CD8-positive, alpha-beta memory T cell (primary cell): ENCODE data around the gene GRPEL2. TPM values are rescaled to one million over a fixed set of nuclear protein-coding genes. Genes with fewer than 3 reads are reported as not detected.
"Not testable (repeated sequence)": the region's sequence is repeated elsewhere in the genome, so short reads cannot be mapped to it uniquely, and the experiment has no call there.

Experiments
- CTCF ChIA-PET: fragments of 350-600 bp; sonication (Branson Sonifier 250); formaldehyde crosslinking; loops from one replicate; lab custom pipeline; 2021; ENCODE audit warnings: antibody characterized with exemption; lab: Charles Lee
- POLR2A ChIA-PET: fragments of 350-600 bp; sonication (Branson Sonifier 250); formaldehyde crosslinking; loops from one replicate; lab custom pipeline; 2021; ENCODE audit warnings: antibody characterized with exemption; lab: Charles Lee
- DNase-seq, 5 donors: peaks; one replicate each; pipeline versions ENCODE4 v3.0.0 to v3.0.0-alpha.2; 2020 to 2022; ENCODE audit warnings: mixed read lengths in 1 of 5
- H3K27ac ChIP-seq: one replicate; pipeline ENCODE4 v1.7.0; 2013; ENCODE audit warnings: low read depth, mild to moderate bottlenecking, low read length, moderate library complexity
- H3K27me3 ChIP-seq: 2 replicates; pipeline ENCODE4 v1.7.0; 2013; ENCODE audit warnings: low read length, mild to moderate bottlenecking; ENCODE audit not compliant: insufficient read depth, poor library complexity, severe bottlenecking
- H3K36me3 ChIP-seq: 2 replicates; pipeline ENCODE4 v1.7.0; 2013; ENCODE audit warnings: mild to moderate bottlenecking, low read length, moderate library complexity; ENCODE audit not compliant: insufficient read depth
- H3K4me1 ChIP-seq: 2 replicates; pipeline ENCODE4 v1.7.0; 2013; ENCODE audit warnings: mild to moderate bottlenecking, low read length, moderate library complexity; ENCODE audit not compliant: insufficient read depth
- H3K4me3 ChIP-seq: 2 replicates; pipeline ENCODE4 v1.7.0; 2013; ENCODE audit warnings: mild to moderate bottlenecking, low read length
- H3K9me3 ChIP-seq: 2 replicates; pipeline ENCODE4 v1.7.0; 2013; ENCODE audit warnings: mild to moderate bottlenecking, low read length
- H3K27ac Mint-ChIP-seq, 8 donors: one replicate each; pipeline ENCODE4 v1.8.0; 2020 to 2021; ENCODE audit warnings: mixed read lengths in 8 of 8, mild to moderate bottlenecking in 6 of 8, inconsistent platforms in 3 of 8, moderate library complexity in 3 of 8
- H3K27me3 Mint-ChIP-seq, 2 donors: one replicate each; pipeline ENCODE4 v1.8.0; 2020 to 2021; ENCODE audit warnings: mixed read lengths in 2 of 2, mild to moderate bottlenecking in 1 of 2, moderate library complexity in 1 of 2
- H3K36me3 Mint-ChIP-seq, 3 donors: one replicate each; pipeline ENCODE4 v1.8.0; 2020 to 2021; ENCODE audit warnings: mixed read lengths in 3 of 3, inconsistent platforms in 1 of 3, mild to moderate bottlenecking in 1 of 3
- H3K4me1 Mint-ChIP-seq, 3 donors: one replicate each; pipeline ENCODE4 v1.8.0; 2020 to 2021; ENCODE audit warnings: mixed read lengths in 3 of 3, inconsistent platforms in 1 of 3, mild to moderate bottlenecking in 1 of 3
- H3K4me3 Mint-ChIP-seq, 7 donors: one replicate each; pipeline ENCODE4 v1.8.0; 2020 to 2021; ENCODE audit warnings: mixed read lengths in 7 of 7, mild to moderate bottlenecking in 6 of 7, moderate library complexity in 4 of 7, inconsistent platforms in 2 of 7
- H3K9me3 Mint-ChIP-seq, 5 donors: one replicate each; pipeline ENCODE4 v1.8.0; 2020 to 2022; ENCODE audit warnings: mixed read lengths in 5 of 5, mild to moderate bottlenecking in 3 of 5, moderate library complexity in 2 of 5, inconsistent platforms in 1 of 5
- polyA plus RNA-seq: library from polyadenylated mRNA; unstranded; fragments of 300-500 nt; fragmentation: Illumina TruSeq; gene quantifications from one replicate; pipeline ENCODE4 v1.2.3, GENCODE V29; 2021
- total RNA-seq, 2 experiments: library from RNA; stranded (reverse); gene quantifications; one replicate each; pipeline ENCODE4 v1.2.3, GENCODE V29; 2021

Gene GRPEL2
- total and polyA plus RNA-seq, 3 experiments from 2014 or later, result 4.5 to 36.5 (median 33.4) TPM

DNA sequence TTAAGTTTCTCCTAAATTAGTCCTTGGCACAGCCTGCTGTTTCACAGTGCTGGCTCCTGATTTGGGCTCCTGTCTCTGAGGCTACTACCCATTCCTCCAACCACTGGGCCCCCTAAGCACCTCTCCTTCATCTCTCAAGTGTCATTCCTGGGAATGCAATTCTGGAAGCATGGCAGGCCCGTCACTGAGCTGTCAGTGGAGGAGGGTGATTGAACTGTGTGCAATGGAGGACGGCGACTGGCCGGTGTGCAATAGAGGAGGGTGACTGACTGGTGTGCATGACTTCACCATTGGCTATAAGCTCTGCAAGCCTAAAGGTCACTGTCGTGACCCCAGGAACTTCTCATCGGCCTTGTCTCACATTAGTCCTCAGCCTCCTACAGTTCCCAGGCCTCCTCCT lies 46.2 kb downstream of the GRPEL2 start:
- Mint-ChIP-seq H3K4me1 (no peaks in the 10 kb centered on the region), H3K4me3 (no peak overlapping the region)
- POLR2A ChIA-PET, result no interaction called here

DNA sequence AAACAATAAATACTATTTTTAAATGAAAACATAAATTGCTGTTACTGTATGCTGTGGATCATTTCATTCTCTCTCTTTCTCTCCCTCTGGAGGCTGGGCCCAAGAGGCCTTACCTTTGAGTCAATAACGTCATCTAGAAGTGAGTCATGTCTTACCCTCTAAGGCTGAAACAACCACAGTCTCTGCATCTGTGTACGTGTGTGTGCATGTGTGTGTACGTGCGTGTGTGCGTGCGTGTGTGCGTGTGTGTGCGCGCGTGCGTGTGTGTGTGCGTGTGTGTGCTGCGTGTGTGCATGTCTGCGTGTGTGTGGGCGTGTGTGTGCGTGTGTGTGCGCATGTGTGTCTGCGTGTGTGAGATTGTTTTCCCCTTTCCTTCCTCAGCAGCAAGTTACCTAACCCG lies 47.4 kb downstream of the GRPEL2 start:
- Histone ChIP-seq H3K4me1 (no peaks in the 10 kb centered on the region), H3K36me3 (no peaks in the 10 kb centered on the region), H3K4me3 (no peak overlapping the region), H3K27ac (no peak overlapping the region), H3K9me3 (no peaks in the 10 kb centered on the region), H3K27me3 (no peaks in the 10 kb centered on the region)
- Mint-ChIP-seq H3K27ac (no peak overlapping the region), H3K27me3 (peaks cover 4 to 8% of the 10 kb centered on the region in 2 donors), H3K9me3 (no peaks in the 10 kb centered on the region), H3K36me3 (no peaks in the 10 kb centered on the region), H3K4me3 (no peak overlapping the region), H3K4me1 (no peaks in the 10 kb centered on the region)
- CTCF ChIA-PET, result no interaction called here
- POLR2A ChIA-PET, result no interaction called here
- no peak for DNase-seq

More for the DNA sequence above, 46.2 kb downstream of the GRPEL2 start:
- Histone ChIP-seq H3K27me3 (no peaks in the 10 kb centered on the region), H3K4me1 (no peaks in the 10 kb centered on the region), H3K9me3 (no peaks in the 10 kb centered on the region), H3K27ac (no peak overlapping the region), H3K36me3 (no peaks in the 10 kb centered on the region), H3K4me3 (no peak overlapping the region)
- DNase-seq, result no peak
- Mint-ChIP-seq H3K27ac (no peak overlapping the region), H3K27me3 (peaks cover 0 to 4% of the 10 kb centered on the region in 2 donors), H3K9me3 (no peaks in the 10 kb centered on the region), H3K36me3 (no peaks in the 10 kb centered on the region)
- CTCF ChIA-PET, result no interaction called here

DNA sequence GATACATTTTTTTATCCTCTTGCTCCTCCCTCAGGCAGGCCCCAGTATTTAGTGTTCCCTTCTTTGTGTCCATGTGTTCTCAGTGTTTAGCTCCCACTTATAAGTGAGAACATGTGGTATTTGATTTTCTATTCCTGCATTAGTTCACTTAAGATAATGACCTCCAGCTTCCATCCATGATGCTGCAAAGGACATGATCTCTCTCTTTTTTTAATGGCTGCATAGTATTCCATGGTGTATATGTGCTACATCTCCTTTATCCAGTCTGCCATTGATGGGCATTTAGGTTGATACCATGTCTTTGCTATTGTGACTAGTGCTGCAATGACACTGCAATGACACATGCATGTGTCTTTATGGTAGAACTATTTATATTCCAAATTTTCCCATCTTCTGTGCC lies 49.7 kb downstream of the GRPEL2 start:
- CTCF ChIA-PET, result interaction anchor here (1.1 kb wide), 1 partner anchor 78 kb away, joined by 4 read pairs; no protein-coding TSS in a partner anchor

DNA sequence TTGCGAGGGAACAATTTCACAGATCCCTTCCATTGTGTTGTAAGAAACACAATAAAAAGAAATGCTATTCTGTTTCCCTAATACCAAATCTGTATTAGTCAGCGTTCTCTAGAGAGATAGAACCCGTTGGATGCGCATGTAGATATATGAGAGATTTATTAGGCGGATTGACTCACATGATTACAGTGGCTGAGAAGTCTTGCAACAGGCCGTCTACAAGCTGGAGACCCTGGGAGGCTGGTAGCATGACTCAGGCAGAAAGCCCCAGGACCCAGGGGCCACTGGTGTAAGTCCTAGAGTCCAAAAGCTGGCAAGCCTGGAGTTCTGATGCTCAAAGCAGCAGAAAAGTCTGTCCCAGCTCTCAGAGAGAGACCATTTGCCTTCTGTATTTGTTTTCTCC lies 52.2 kb downstream of the GRPEL2 start:
- H3K27ac ChIP-seq, result no peak overlapping the region
- POLR2A ChIA-PET, result no interaction called here
- peaks cover 0 to 2% (median 0%) of the 10 kb centered on the region in 5 donors for H3K9me3 Mint-ChIP-seq

More for the DNA sequence above, 49.7 kb downstream of the GRPEL2 start:
- H3K27me3 ChIP-seq, H3K4me3 ChIP-seq, H3K36me3 Mint-ChIP-seq, H3K27ac ChIP-seq, H3K9me3 ChIP-seq, H3K27ac Mint-ChIP-seq, H3K36me3 ChIP-seq, H3K4me1 ChIP-seq, H3K4me3 Mint-ChIP-seq, DNase-seq, POLR2A ChIA-PET, H3K9me3 Mint-ChIP-seq, H3K4me1 Mint-ChIP-seq: not testable (repeated sequence)
- peaks cover 0 to 23% of the 10 kb centered on the region in 2 donors for H3K27me3 Mint-ChIP-seq

DNA sequence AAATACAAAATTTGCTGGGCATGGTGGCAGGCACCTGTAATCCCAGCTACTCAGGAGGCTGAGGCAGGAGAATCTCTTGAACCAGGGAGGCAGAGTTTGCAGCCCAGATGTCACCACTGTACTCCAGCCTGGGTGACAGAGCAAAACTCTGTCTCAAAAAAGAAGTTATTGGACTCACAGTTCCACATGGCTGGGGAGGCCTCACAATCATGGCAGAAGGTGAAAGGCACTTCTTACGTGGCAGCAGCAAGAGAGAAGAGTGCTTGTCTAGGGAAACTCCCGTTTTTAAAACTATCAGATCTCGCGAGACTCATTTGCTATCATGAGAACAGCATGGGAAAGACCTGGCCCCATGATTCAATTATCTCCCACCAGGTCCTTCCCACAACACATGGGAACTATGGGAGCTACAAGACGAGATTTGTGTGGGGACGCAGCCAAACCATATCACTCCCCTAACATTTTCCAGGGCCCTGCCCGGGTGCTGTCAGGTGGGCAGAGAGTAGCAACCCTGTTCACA lies 53.5 kb downstream of the GRPEL2 start:
- H3K9me3 Mint-ChIP-seq, H3K27ac Mint-ChIP-seq, H3K4me1 ChIP-seq, H3K4me3 ChIP-seq, H3K36me3 Mint-ChIP-seq, DNase-seq, H3K27ac ChIP-seq, H3K36me3 ChIP-seq, H3K9me3 ChIP-seq, CTCF ChIA-PET, H3K4me1 Mint-ChIP-seq, H3K4me3 Mint-ChIP-seq, POLR2A ChIA-PET, H3K27me3 ChIP-seq: not testable (repeated sequence)
- H3K27me3 Mint-ChIP-seq, result peaks cover 0 to 37% of the 10 kb centered on the region in 2 donors

More for the DNA sequence above, 52.2 kb downstream of the GRPEL2 start:
- Mint-ChIP-seq H3K36me3 (peaks cover 0 to 1% (median 0%) of the 10 kb centered on the region in 3 donors), H3K27ac (no peak overlapping the region), H3K27me3 (peaks cover 0 to 37% of the 10 kb centered on the region in 2 donors), H3K4me3 (no peak overlapping the region), H3K4me1 (no peaks in the 10 kb centered on the region)
- no peaks in the 10 kb centered on the region for H3K9me3 ChIP-seq
- no peaks in the 10 kb centered on the region for H3K27me3 ChIP-seq
- no peaks in the 10 kb centered on the region for H3K36me3 ChIP-seq
- H3K4me1 ChIP-seq, result no peaks in the 10 kb centered on the region
- CTCF ChIA-PET, result no interaction called here
- no peak for DNase-seq
- H3K4me3 ChIP-seq, result no peak overlapping the region

DNA sequence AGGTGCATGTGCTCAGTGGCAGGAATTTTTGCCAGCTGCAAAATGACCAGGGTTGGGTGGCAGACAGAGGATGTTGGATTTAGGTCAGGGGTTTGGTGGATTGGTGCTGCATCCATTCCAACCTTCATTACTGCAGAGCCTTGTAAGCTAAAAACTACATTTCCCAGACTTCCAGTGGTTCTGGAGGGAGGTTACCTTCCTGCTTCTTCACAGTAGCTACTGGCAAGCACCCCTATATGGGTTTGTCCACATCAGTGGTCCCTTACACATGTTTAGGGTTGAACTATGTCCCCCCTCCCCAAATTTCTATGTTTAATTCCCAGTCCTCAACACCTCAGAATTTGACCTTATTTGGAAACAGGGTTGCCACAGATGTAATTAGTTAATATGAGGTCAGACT lies 54.5 kb downstream of the GRPEL2 start:
- no peaks in the 10 kb centered on the region for H3K27me3 ChIP-seq
- Mint-ChIP-seq H3K9me3 (peaks cover 0 to 2% (median 0%) of the 10 kb centered on the region in 5 donors), H3K4me3 (no peak overlapping the region), H3K4me1 (no peaks in the 10 kb centered on the region), H3K27ac (peak overlapping the region in 1 of 8 donors; percentile 6), H3K36me3 (peaks cover 0 to 1% (median 0%) of the 10 kb centered on the region in 3 donors), H3K27me3 (peaks cover 0 to 37% of the 10 kb centered on the region in 2 donors)
- H3K27ac ChIP-seq, result no peak overlapping the region
- H3K4me3 ChIP-seq, result no peak overlapping the region
- H3K4me1 ChIP-seq, result no peaks in the 10 kb centered on the region
- no peak for DNase-seq
- POLR2A ChIA-PET, result no interaction called here
- CTCF ChIA-PET, result no interaction called here
- no peaks in the 10 kb centered on the region for H3K36me3 ChIP-seq
- H3K9me3 ChIP-seq, result no peaks in the 10 kb centered on the region

DNA sequence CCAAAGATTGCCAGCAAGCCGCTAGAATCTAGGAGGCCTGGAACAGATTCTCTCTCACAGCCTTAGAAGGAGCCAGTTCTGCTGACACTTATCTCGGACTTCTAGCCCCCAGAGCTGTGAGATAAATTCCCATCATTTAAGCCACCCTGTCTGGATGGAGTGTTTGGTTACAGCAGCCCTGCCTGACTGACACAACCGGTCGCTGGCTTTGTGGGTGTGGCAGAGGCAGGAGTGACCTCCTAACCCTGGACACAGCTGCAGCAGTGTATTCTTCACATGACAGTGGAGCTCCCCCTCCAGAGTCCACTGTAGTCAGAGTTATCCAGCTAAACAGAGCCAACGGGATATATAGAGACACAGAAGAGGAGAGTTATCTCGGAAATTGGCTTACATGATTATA lies 55.0 kb downstream of the GRPEL2 start:
- no peak overlapping the region for H3K27ac Mint-ChIP-seq
- Histone ChIP-seq H3K36me3 (no peaks in the 10 kb centered on the region), H3K27ac (no peak overlapping the region), H3K27me3 (no peaks in the 10 kb centered on the region), H3K9me3 (no peaks in the 10 kb centered on the region), H3K4me1 (no peaks in the 10 kb centered on the region), H3K4me3 (no peak overlapping the region)
- H3K4me1 Mint-ChIP-seq, result no peaks in the 10 kb centered on the region
- no peak overlapping the region for H3K4me3 Mint-ChIP-seq
- peaks cover 0 to 2% (median 0%) of the 10 kb centered on the region in 5 donors for H3K9me3 Mint-ChIP-seq
- ChIA-PET CTCF (no interaction called here), POLR2A (no interaction called here)
- peaks cover 0 to 1% (median 0%) of the 10 kb centered on the region in 3 donors for H3K36me3 Mint-ChIP-seq
- DNase-seq, result no peak
- peaks cover 0 to 37% of the 10 kb centered on the region in 2 donors for H3K27me3 Mint-ChIP-seq

DNA sequence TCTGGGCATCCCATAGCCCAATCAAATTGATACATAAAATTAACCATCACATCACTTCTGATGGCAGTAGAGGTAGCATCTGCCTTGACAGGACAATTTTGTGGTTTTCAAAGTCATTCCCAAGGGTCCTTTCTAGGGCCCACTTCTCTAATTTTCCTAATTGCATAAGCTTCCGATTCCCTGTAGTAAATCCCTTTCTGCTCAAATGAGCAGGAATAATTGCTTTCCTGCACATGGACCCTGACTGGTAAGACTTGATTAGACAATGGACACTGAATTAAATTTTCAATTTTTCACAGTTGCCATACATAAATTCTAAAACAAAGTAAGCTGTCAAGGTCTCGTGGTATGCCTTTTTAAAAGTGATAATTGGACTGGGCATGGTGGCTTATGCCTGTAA lies 55.8 kb downstream of the GRPEL2 start:
- Mint-ChIP-seq H3K9me3 (peaks cover 0 to 2% (median 0%) of the 10 kb centered on the region in 5 donors), H3K27me3 (peaks cover 0 to 41% of the 10 kb centered on the region in 2 donors), H3K27ac (no peak overlapping the region), H3K36me3 (peaks cover 0 to 1% (median 0%) of the 10 kb centered on the region in 3 donors), H3K4me3 (no peak overlapping the region), H3K4me1 (no peaks in the 10 kb centered on the region)
- Histone ChIP-seq H3K27me3 (no peaks in the 10 kb centered on the region), H3K9me3 (no peaks in the 10 kb centered on the region), H3K36me3 (no peaks in the 10 kb centered on the region), H3K4me1 (no peaks in the 10 kb centered on the region), H3K4me3 (no peak overlapping the region), H3K27ac (no peak overlapping the region)
- DNase-seq, result no peak
- ChIA-PET CTCF (no interaction called here), POLR2A (no interaction called here)
